RWPE2 (cell line): Measurements from ENCODE around the gene PXDC1.

ENCODE experiments used
- ATAC-seq: fragments of 200-7000 bp; cut with Tn5 transposase; 3 replicates; pipeline ENCODE4 v1.9.1; 2021; ENCODE audit warnings: low read depth
- DNase-seq: peaks from one replicate; pipeline ENCODE4 v3.0.0-alpha.2; 2020; ENCODE audit warnings: low spot score
- H3K27ac ChIP-seq: fragments of 450-650 bp; 2 replicates; pipeline ENCODE4 v1.5.1; 2017; ENCODE audit warnings: mild to moderate bottlenecking; ENCODE audit not compliant: poor library complexity, severe bottlenecking
- H3K27me3 ChIP-seq: fragments of 250-450 bp; sonication (Bioruptor Pico); 2 replicates; pipeline ENCODE4 v1.5.1; 2021; ENCODE audit warnings: mild to moderate bottlenecking, moderate library complexity; ENCODE audit not compliant: insufficient read depth, poor library complexity, severe bottlenecking
- H3K36me3 ChIP-seq: fragments of 250-450 bp; sonication (Bioruptor Pico); 2 replicates; pipeline ENCODE4 v1.5.1; 2020; ENCODE audit warnings: low read depth, mild to moderate bottlenecking, moderate library complexity
- H3K4me1 ChIP-seq: fragments of 250-450 bp; sonication (Bioruptor Pico); 2 replicates; pipeline ENCODE4 v1.5.1; 2021; ENCODE audit warnings: mild to moderate bottlenecking, moderate library complexity; ENCODE audit not compliant: insufficient read depth, poor library complexity, severe bottlenecking
- H3K4me3 ChIP-seq: fragments of 250-450 bp; sonication (Bioruptor Pico); 2 replicates; pipeline ENCODE4 v1.5.1; 2021; ENCODE audit warnings: mild to moderate bottlenecking, moderate library complexity; ENCODE audit not compliant: severe bottlenecking
- H3K9me3 ChIP-seq: fragments of 250-450 bp; sonication (Bioruptor Pico); 2 replicates; pipeline ENCODE4 v1.5.1; 2021; ENCODE audit warnings: mild to moderate bottlenecking, moderate library complexity; ENCODE audit not compliant: severe bottlenecking
- TF ChIP-seq, protein P1 (sequence below): fragments of 450-650 bp; IDR thresholded peaks from one replicate; pipeline ENCODE4 v1.5.1; 2017; ENCODE audit warnings: mild to moderate bottlenecking, moderate library complexity; ENCODE audit not compliant: poor library complexity, severe bottlenecking

PXDC1 gene

GRCh38 chr6:3715285-3715684, 36.2 kb downstream of the PXDC1 start:
- Histone ChIP-seq H3K27ac (no peak overlapping the region), H3K9me3 (no peaks in the 10 kb centered on the region), H3K4me1 (peaks cover 3% of the 10 kb centered on the region), H3K4me3 (no peak overlapping the region), H3K36me3 (no peaks in the 10 kb centered on the region), H3K27me3 (no peaks in the 10 kb centered on the region)
- DNase-seq (no peak), ATAC-seq (no peak)
- TF ChIP-seq, protein P1, sequence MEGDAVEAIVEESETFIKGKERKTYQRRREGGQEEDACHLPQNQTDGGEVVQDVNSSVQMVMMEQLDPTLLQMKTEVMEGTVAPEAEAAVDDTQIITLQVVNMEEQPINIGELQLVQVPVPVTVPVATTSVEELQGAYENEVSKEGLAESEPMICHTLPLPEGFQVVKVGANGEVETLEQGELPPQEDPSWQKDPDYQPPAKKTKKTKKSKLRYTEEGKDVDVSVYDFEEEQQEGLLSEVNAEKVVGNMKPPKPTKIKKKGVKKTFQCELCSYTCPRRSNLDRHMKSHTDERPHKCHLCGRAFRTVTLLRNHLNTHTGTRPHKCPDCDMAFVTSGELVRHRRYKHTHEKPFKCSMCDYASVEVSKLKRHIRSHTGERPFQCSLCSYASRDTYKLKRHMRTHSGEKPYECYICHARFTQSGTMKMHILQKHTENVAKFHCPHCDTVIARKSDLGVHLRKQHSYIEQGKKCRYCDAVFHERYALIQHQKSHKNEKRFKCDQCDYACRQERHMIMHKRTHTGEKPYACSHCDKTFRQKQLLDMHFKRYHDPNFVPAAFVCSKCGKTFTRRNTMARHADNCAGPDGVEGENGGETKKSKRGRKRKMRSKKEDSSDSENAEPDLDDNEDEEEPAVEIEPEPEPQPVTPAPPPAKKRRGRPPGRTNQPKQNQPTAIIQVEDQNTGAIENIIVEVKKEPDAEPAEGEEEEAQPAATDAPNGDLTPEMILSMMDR: no peak

- Histone ChIP-seq H3K36me3 (no peaks in the 10 kb centered on the region), H3K4me1 (peaks cover 3% of the 10 kb centered on the region), H3K9me3 (no peaks in the 10 kb centered on the region), H3K27ac (no peak overlapping the region), H3K4me3 (no peak overlapping the region), H3K27me3 (no peaks in the 10 kb centered on the region)
- no peak for DNase-seq
- TF ChIP-seq, protein P1: no peak
- ATAC-seq: no peak
Measured at GRCh38 chr6:3714768-3715167, 36.7 kb downstream of the PXDC1 start.

DNA sequence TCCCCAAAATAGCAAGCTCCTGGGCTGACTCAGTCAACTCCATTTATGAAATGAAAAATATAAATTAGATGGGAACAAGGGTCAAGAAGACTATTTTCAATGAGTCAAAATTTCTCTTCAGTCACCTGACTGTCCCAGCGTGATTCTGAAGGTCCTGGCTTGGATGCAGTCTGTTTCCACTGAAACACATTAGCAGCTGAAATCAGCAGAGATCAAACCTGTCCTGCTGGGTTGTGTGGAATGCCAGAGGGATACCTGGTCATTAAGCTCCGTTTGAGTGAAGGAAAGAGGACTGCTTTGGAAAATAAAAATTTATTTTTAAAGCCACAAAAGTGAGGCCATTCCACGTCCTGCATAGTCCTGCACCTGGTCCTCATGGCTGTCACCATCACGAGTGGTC, 37.4 kb downstream of the PXDC1 start:
- Histone ChIP-seq H3K27ac (no peak overlapping the region), H3K36me3 (no peaks in the 10 kb centered on the region), H3K4me3 (no peak overlapping the region), H3K27me3 (no peaks in the 10 kb centered on the region), H3K9me3 (no peaks in the 10 kb centered on the region), H3K4me1 (peaks cover 3% of the 10 kb centered on the region)
- ATAC-seq: no peak
- no peak for DNase-seq
- TF ChIP-seq, protein P1: no peak

DNA sequence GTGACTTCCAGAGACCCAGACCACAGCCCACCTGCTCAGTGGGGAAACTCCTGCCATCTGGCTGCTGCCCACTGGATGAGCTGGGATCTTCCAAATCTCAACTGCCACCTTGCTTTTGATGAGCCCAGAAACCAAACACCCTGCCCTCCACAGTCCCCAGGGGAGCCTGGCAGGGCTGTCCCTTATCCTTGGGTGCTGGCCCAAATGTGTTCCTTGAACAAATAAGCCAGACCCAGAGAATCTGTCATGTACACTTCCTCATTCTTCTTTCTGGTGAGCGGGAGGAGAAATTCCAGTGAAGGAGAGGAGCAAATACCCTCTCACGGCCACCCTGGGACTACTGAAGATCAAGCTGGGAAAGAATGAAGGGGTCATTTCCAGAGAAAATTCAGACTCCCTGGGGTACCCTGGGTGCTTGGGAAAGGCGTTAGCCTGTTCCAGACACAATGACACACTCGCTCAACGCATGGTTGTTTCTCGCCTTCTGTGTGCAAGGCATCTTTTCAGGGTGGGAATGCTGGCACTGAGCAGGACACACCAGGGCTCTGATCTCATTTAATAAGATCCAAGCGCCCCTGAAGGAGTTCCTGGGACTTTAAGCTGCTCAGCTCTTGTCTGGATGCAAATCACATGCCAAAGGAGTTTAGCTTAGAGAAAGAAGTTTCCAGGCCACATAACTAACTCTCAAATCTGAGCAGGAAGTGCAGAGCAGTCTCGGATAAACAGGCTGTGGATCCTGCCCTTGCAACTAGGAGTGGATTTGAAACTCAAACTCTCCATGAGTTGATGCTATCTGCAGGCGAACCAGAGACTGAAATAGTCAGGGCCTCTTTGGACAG, 38.5 kb downstream of the PXDC1 start:
- ATAC-seq: no peak
- no peak overlapping the region for H3K27ac ChIP-seq
- TF ChIP-seq, protein P1: no peak

DNA sequence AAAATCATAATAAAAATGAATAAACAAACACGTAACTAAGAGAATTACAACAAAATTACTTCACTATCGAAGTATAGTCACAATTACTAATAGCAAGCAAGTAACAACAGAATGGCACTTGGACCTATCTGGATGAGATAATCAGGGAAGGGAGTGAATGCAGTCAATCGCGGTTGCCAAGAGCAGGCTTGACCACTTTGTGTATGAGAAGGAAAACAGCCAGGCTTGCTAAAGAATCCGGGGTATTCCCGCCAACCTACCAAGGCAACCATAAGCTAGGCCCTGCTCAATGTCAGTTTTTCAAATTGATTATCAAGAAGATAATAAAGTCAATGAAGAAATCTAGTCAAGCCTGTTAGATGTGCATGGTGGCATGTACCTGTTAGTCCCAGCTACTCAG, 39.7 kb downstream of the PXDC1 start:
- no peak for ATAC-seq

More for the DNA sequence above, 38.5 kb downstream of the PXDC1 start:
- H3K36me3 ChIP-seq: no peaks in the 10 kb centered on the region
- H3K4me1 ChIP-seq: peaks cover 3% of the 10 kb centered on the region
- no peaks in the 10 kb centered on the region for H3K9me3 ChIP-seq
- DNase-seq: no peak
- H3K27me3 ChIP-seq: no peaks in the 10 kb centered on the region
- no peak overlapping the region for H3K4me3 ChIP-seq

More for the DNA sequence above, 39.7 kb downstream of the PXDC1 start:
- no peak for DNase-seq
- H3K4me1 ChIP-seq: peaks cover 3% of the 10 kb centered on the region
- H3K27me3 ChIP-seq: no peaks in the 10 kb centered on the region
- no peaks in the 10 kb centered on the region for H3K9me3 ChIP-seq
- H3K27ac ChIP-seq: no peak overlapping the region
- TF ChIP-seq, protein P1: no peak
- no peak overlapping the region for H3K4me3 ChIP-seq
- no peaks in the 10 kb centered on the region for H3K36me3 ChIP-seq
